Heart left ventricle (tissue), 16 donors: ENCODE data around the gene VTI1A. TPM values are rescaled to one million over a fixed set of nuclear protein-coding genes. Genes with fewer than 3 reads are reported as not detected.

Experiments used
- ATAC-seq, 4 donors: fragments of 200-7000 bp; cut with Tn5 transposase; one replicate each; pipeline ENCODE4 v1.9.1; 2020 to 2022; ENCODE audit warnings: moderate library complexity in 4 of 4, mild to moderate bottlenecking in 3 of 4, moderate number of reproducible peaks in 1 of 4
- DNase-seq, 5 donors: peaks; one replicate each; pipeline ENCODE4 v3.0.0-alpha.2; 2020
- H3K27ac ChIP-seq, 12 donors: fragments of 200-600 bp; sonication (generic) in 4 of 12; one replicate each; pipeline versions ENCODE4 v1.5.0 to v1.8.0; 2016 to 2022; ENCODE audit warnings: mild to moderate bottlenecking in 2 of 12
- H3K27me3 ChIP-seq, 9 donors: fragments of 200-600 bp; sonication (generic) in 2 of 9; one replicate each; pipeline versions ENCODE4 v1.5.1 to v1.8.0; 2016 to 2022; ENCODE audit warnings: mild to moderate bottlenecking in 3 of 9
- H3K36me3 ChIP-seq, 9 donors: fragments of 200-600 bp; sonication (generic) in 2 of 9; one replicate each; pipeline versions ENCODE4 v1.5.0 to v1.8.0; 2018 to 2022; ENCODE audit warnings: mild to moderate bottlenecking in 2 of 9
- H3K4me1 ChIP-seq, 12 donors: fragments of 200-600 bp; sonication (generic) in 4 of 12; one replicate each; pipeline versions ENCODE4 v1.5.0 to v1.8.0; 2016 to 2022; ENCODE audit warnings: mild to moderate bottlenecking in 3 of 12
- H3K4me3 ChIP-seq, 12 donors: fragments of 200-600 bp; sonication (generic) in 4 of 12; one replicate each; pipeline versions ENCODE4 v1.5.0 to v1.8.0; 2017 to 2022; ENCODE audit warnings: mild to moderate bottlenecking in 9 of 12, moderate library complexity in 4 of 12
- H3K9me3 ChIP-seq, 12 donors: fragments of 200-600 bp; sonication (generic) in 4 of 12; one replicate each; pipeline versions ENCODE4 v1.5.0 to v1.8.0; 2016 to 2022; ENCODE audit warnings: mild to moderate bottlenecking in 1 of 12
- CTCF ChIP-seq, 12 donors: fragments of 200-600 bp; sonication (generic) in 4 of 12; IDR thresholded peaks; one replicate each; pipeline versions ENCODE4 v1.5.0 to v1.8.0; 2018 to 2022; ENCODE audit warnings: antibody characterized with exemption in 12 of 12, mild to moderate bottlenecking in 5 of 12
- POLR2A ChIP-seq, 2 donors: fragments of 450-650 bp; IDR thresholded peaks; one replicate each; pipeline ENCODE4 v1.6.1; 2017; ENCODE audit warnings: antibody characterized with exemption in 2 of 2, mild to moderate bottlenecking in 2 of 2, moderate library complexity in 2 of 2
- WGBS, 4 donors: extraction: QIAGEN DNeasy Blood & Tissue Kit in 2 of 4; methylation state at CpG; one replicate each; pipeline versions ENCODE4 v1.1.5 to v1.1.7; 2013 to 2018; 5-methylcytosine and 5-hydroxymethylcytosine counted together
- intact Hi-C, 10 donors: fragments of 100-400 bp; cut with DNase I; formaldehyde crosslinking; loops; one replicate each; pipeline versions ENCODE4 v1.11.1 to v1.14.2; 2022
- polyA plus RNA-seq, 2 donors: library from polyadenylated mRNA; stranded (reverse); fragments of 200-250 nt; gene quantifications; one replicate each; pipeline ENCODE4 v1.2.3, GENCODE V29; 2013
- total RNA-seq, 9 donors: library from RNA; depleted of rRNA in 2 of 9; stranded (reverse); fragments of >200 nt in 2 of 9; fragmentation: NEBNext Ultra II Directional in 3 of 9; extraction: Animal tissue kit (Norgen Biotek cat#: 25700) in 3 of 9; gene quantifications; one replicate each; pipeline versions ENCODE4 v1.1.0 to v1.2.4, GENCODE V29; 2016 to 2023
- donor health status: ischemic (EF 13 %, LVEDD 7.1; RV severe dilation, severe dysfunction).
- donor health status: healthy with polysubstance abuse.
- donor health status: DM: no; HTN: yes; CAD: no.
- donor health status: DM: no; HTN: no; CAD: no.
- donor health status: ischemic (EF 25% LVEDD 6.9; RV normal size, moderate dysfunction).
- donor health status: ischemic (EF 25% LVEDD 5.7; RV mildly dilated, moderate dysfunction).
- donor health status: healthy.
- donor health status: DM: yes; HTN: yes; CAD: no.
- donor health status: ischemic (EF 35%, LVEDD 5.7; RV mildly dilated, moderate dysfunction).
- donor health status: nonischemic (EF 11% LVEDD 7.7; RV severe dilation, severe dysfunction).
- donor health status: DM: yes; HTN: yes; CAD: no.
- donor health status: PGD.
- donor health status: ischemic (EF 29% LVEDD 5.4; RV normal size, mild dysfunction).
- donor health status: nonischemic (EF 23%, LVEDD 6.1; RV moderate dilation, normal function).

Gene VTI1A
- total and polyA plus RNA-seq, 11 donors: 6.0 to 33.1 (median 23.2) TPM

- Histone ChIP-seq H3K4me1 (peaks cover 0 to 10% (median 0%) of the 10 kb centered on the region in 12 donors), H3K4me3 (no peak overlapping the region), H3K9me3 (no peaks in the 10 kb centered on the region), H3K27me3 (no peaks in the 10 kb centered on the region), H3K27ac (no peak overlapping the region), H3K36me3 (peaks cover 0 to 2% (median 0%) of the 10 kb centered on the region in 9 donors)
- intact Hi-C loops: no loop called here
- no peak for DNase-seq
- 75 to 93% (median 86%) methylated on average over 5 to 6 of the region's 6 CpGs for WGBS, 4 donors
- no peak for ATAC-seq
- no peak for TF ChIP-seq POLR2A (IDR thresholded peaks at IDR 0.05)
- no peak for TF ChIP-seq CTCF (IDR thresholded peaks at IDR 0.05)
These were observed 292.8 kb downstream of the VTI1A start for GRCh38 chr10:112739592-112740353.

GRCh38 chr10:112741830-112742402 lies 294.9 kb downstream of the VTI1A start:
- no peak overlapping the region for H3K27ac ChIP-seq
- peaks cover 0 to 2% (median 0%) of the 10 kb centered on the region in 9 donors for H3K36me3 ChIP-seq
- DNase-seq: no peak
- H3K9me3 ChIP-seq: no peaks in the 10 kb centered on the region
- ATAC-seq: no peak
- no peak overlapping the region for H3K4me3 ChIP-seq
- H3K4me1 ChIP-seq: peaks cover 0 to 10% (median 0%) of the 10 kb centered on the region in 12 donors
- WGBS, 4 donors: 53 to 54% (median 54%) methylated on average over 3 of the region's 3 CpGs
- no peak for TF ChIP-seq POLR2A (IDR thresholded peaks at IDR 0.05)
- no peak for TF ChIP-seq CTCF (IDR thresholded peaks at IDR 0.05)
- intact Hi-C loops: no loop called here
- H3K27me3 ChIP-seq: no peaks in the 10 kb centered on the region

- WGBS, 4 donors: 89 to 97% (median 94%) methylated on average over 12 of the region's 12 CpGs
- H3K9me3 ChIP-seq: no peaks in the 10 kb centered on the region
- intact Hi-C loops: no loop called here
These were observed 297.4 kb downstream of the VTI1A start for GRCh38 chr10:112744181-112745096.

More at GRCh38 chr10:112744181-112745096, 297.4 kb downstream of the VTI1A start:
- DNase-seq: no peak
- Histone ChIP-seq H3K27me3 (no peaks in the 10 kb centered on the region), H3K27ac (no peak overlapping the region), H3K4me1 (peaks cover 0 to 10% (median 0%) of the 10 kb centered on the region in 12 donors), H3K36me3 (peaks cover 0 to 2% (median 0%) of the 10 kb centered on the region in 9 donors), H3K4me3 (no peak overlapping the region)
- TF ChIP-seq CTCF (IDR thresholded peaks at IDR 0.05): no peak
- no peak for TF ChIP-seq POLR2A (IDR thresholded peaks at IDR 0.05)
- ATAC-seq: no peak
